CD4-positive, CD25-positive, alpha-beta regulatory T cell (primary cell): ENCODE results near the gene NFKBIZ. TPM values are rescaled to one million over a fixed set of nuclear protein-coding genes. Genes with fewer than 3 reads are reported as not detected.

ENCODE experiments used
- ATAC-seq, 2 donors: fragments of 150-1000 bp; cut with Tn5 transposase; one replicate each; pipeline ENCODE4 v1.10.0; 2021; ENCODE audit warnings: low read depth in 2 of 2, moderate number of reproducible peaks in 2 of 2, moderate library complexity in 1 of 2
- DNase-seq, 3 donors: peaks; one replicate each; pipeline versions ENCODE4 v3.0.0 to v3.0.0-alpha.2; 2012 to 2022; ENCODE audit warnings: mixed read lengths in 1 of 3
- H3K27ac ChIP-seq: one replicate; pipeline ENCODE4 v1.7.0; 2013; ENCODE audit warnings: mild to moderate bottlenecking, low read length; ENCODE audit not compliant: insufficient read depth, poor library complexity, severe bottlenecking
- H3K27me3 ChIP-seq: one replicate; pipeline ENCODE4 v1.7.0; 2013; ENCODE audit warnings: low read length; ENCODE audit not compliant: control insufficient read depth, insufficient read depth
- H3K36me3 ChIP-seq: one replicate; pipeline ENCODE4 v1.7.0; 2013; ENCODE audit warnings: mild to moderate bottlenecking, low read length, moderate library complexity; ENCODE audit not compliant: control insufficient read depth, insufficient read depth
- H3K4me1 ChIP-seq: 2 replicates; pipeline ENCODE4 v1.7.0; 2013; ENCODE audit warnings: mild to moderate bottlenecking, low read length; ENCODE audit not compliant: insufficient read depth, control insufficient read depth, poor library complexity, severe bottlenecking
- H3K4me3 ChIP-seq: one replicate; pipeline ENCODE4 v1.7.0; 2013; ENCODE audit warnings: low read depth, mild to moderate bottlenecking, low read length, moderate library complexity
- H3K9me3 ChIP-seq, 2 experiments: 1 replicate in 1 of 2; 2 replicates in 1 of 2; pipeline ENCODE4 v1.7.0; 2013; ENCODE audit warnings: low read length in 2 of 2, mild to moderate bottlenecking in 1 of 2, moderate library complexity in 1 of 2; ENCODE audit not compliant: control insufficient read depth in 2 of 2
- H3K27ac Mint-ChIP-seq, 3 donors: one replicate each; pipeline ENCODE4 v1.8.0; 2020 to 2022; ENCODE audit warnings: mild to moderate bottlenecking in 3 of 3, mixed read lengths in 3 of 3, moderate library complexity in 2 of 3
- H3K27me3 Mint-ChIP-seq: one replicate; pipeline ENCODE4 v1.8.0; 2022; ENCODE audit warnings: mild to moderate bottlenecking, mixed read lengths
- H3K36me3 Mint-ChIP-seq: one replicate; pipeline ENCODE4 v1.8.0; 2020; ENCODE audit warnings: mixed read lengths
- H3K4me1 Mint-ChIP-seq, 4 donors: one replicate each; pipeline ENCODE4 v1.8.0; 2020 to 2022; ENCODE audit warnings: mixed read lengths in 4 of 4, mild to moderate bottlenecking in 1 of 4
- H3K4me3 Mint-ChIP-seq, 4 donors: one replicate each; pipeline ENCODE4 v1.8.0; 2020 to 2022; ENCODE audit warnings: mild to moderate bottlenecking in 4 of 4, mixed read lengths in 4 of 4, moderate library complexity in 3 of 4
- H3K9me3 Mint-ChIP-seq, 7 donors: one replicate each; pipeline ENCODE4 v1.8.0; 2020 to 2022; ENCODE audit warnings: mixed read lengths in 7 of 7, mild to moderate bottlenecking in 3 of 7, moderate library complexity in 2 of 7
- polyA plus RNA-seq, 4 donors: library from polyadenylated mRNA; unstranded; fragments of 300-500 nt; fragmentation: Illumina TruSeq; gene quantifications; one replicate each; pipeline ENCODE4 v1.2.3, GENCODE V29; 2021
- total RNA-seq: library from RNA; stranded (reverse); gene quantifications from one replicate; pipeline ENCODE4 v1.2.3, GENCODE V29; 2022

The NFKBIZ gene
- total and polyA plus RNA-seq, 5 donors from 2014 or later: 15.2 to 637 (median 25.8) TPM

DNA sequence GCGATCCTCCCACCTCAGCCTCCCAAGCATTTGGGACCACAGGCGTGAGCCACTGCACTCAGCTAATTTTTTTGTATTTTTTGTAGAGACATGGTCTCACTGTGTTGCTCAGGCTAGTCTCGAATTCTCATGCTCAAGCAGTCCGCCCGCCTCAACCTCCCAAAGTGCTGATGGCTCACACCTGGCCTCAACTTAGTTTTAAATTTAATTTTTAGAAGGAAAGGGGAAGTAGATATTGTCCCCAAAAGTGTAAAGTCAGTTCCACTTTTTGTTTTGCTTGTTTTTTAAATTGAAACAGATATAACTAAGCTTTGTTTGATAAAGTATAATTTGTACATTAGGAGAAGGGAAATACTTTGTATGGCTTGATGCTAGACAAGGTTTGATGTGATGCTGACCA lies 31.3 kb upstream of the NFKBIZ start:
- Histone ChIP-seq H3K9me3 (no peaks in the 10 kb centered on the region), H3K27ac (no peak overlapping the region), H3K36me3 (peaks cover 47% of the 10 kb centered on the region), H3K4me3 (no peak overlapping the region), H3K27me3 (no peaks in the 10 kb centered on the region), H3K4me1 (peaks cover 11% of the 10 kb centered on the region)
- ATAC-seq (no peak), DNase-seq (no peak)
- peaks cover 45% of the 10 kb centered on the region for H3K36me3 Mint-ChIP-seq
- H3K4me1 Mint-ChIP-seq: peaks cover 19 to 42% (median 27%) of the 10 kb centered on the region in 4 donors
- H3K9me3 Mint-ChIP-seq: no peaks in the 10 kb centered on the region
- no peak overlapping the region for H3K4me3 Mint-ChIP-seq
- no peaks in the 10 kb centered on the region for H3K27me3 Mint-ChIP-seq
- peak overlapping the region in 1 of 3 donors; percentile 31 for H3K27ac Mint-ChIP-seq

DNA sequence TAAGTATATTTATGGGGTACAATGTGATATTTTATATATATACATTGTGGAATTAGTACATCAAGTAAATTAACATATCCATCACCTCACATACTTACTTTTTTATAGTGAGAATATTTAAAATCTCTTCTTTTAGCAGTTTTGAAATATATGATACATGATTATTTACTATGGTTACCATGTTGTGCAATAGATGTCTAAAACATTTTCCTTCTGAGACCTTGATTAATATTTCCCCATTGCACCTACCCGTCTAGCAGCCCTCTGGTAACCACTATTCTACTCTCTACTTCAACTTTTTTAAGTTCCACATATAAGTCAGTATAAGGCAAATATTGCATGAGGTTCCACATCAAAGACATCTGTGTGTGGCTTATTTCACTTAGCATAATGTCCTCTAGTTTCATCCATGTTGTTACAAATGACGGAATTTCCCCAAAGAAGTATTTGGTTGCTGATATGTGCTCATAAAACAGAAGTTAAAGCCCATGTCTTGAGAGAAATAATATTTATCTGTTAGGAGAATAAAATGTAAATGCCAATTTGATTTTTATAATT lies 29.6 kb upstream of the NFKBIZ start:
- H3K36me3 ChIP-seq: peaks cover 51% of the 10 kb centered on the region
- Mint-ChIP-seq H3K27me3 (no peaks in the 10 kb centered on the region), H3K4me1 (peaks cover 13 to 29% (median 18%) of the 10 kb centered on the region in 4 donors), H3K36me3 (peaks cover 49% of the 10 kb centered on the region), H3K27ac (no peak overlapping the region), H3K4me3 (no peak overlapping the region), H3K9me3 (no peaks in the 10 kb centered on the region)
- no peak overlapping the region for H3K27ac ChIP-seq
- no peak for DNase-seq
- no peak overlapping the region for H3K4me3 ChIP-seq
- peaks cover 2% of the 10 kb centered on the region for H3K4me1 ChIP-seq
- H3K9me3 ChIP-seq: no peaks in the 10 kb centered on the region
- H3K27me3 ChIP-seq: no peaks in the 10 kb centered on the region
- no peak for ATAC-seq

DNA sequence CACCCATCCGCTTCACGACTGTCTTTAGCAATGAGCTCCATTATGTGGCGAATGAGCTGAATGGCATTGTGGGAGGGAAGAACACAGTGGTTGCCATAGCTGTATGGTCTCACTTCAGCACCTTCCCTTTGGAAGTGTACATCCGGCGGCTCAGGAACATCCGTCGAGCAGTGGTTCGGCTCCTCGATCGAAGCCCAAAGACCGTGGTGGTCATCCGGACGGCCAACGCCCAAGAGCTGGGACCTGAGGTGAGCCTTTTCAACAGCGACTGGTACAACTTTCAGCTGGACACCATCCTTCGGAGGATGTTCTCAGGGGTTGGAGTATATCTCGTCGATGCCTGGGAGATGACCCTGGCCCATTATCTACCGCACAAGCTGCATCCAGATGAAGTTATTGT lies 27.8 kb upstream of the NFKBIZ start:
- no peak overlapping the region for H3K27ac Mint-ChIP-seq
- Histone ChIP-seq H3K4me3 (no peak overlapping the region), H3K27ac (no peak overlapping the region), H3K4me1 (peaks cover 9% of the 10 kb centered on the region), H3K36me3 (peaks cover 51% of the 10 kb centered on the region), H3K27me3 (no peaks in the 10 kb centered on the region), H3K9me3 (no peaks in the 10 kb centered on the region)
- H3K4me3 Mint-ChIP-seq: no peak overlapping the region
- no peaks in the 10 kb centered on the region for H3K27me3 Mint-ChIP-seq
- peaks cover 46% of the 10 kb centered on the region for H3K36me3 Mint-ChIP-seq
- DNase-seq (no peak), ATAC-seq (no peak)
- peaks cover 16 to 31% (median 21%) of the 10 kb centered on the region in 4 donors for H3K4me1 Mint-ChIP-seq
- no peaks in the 10 kb centered on the region for H3K9me3 Mint-ChIP-seq

DNA sequence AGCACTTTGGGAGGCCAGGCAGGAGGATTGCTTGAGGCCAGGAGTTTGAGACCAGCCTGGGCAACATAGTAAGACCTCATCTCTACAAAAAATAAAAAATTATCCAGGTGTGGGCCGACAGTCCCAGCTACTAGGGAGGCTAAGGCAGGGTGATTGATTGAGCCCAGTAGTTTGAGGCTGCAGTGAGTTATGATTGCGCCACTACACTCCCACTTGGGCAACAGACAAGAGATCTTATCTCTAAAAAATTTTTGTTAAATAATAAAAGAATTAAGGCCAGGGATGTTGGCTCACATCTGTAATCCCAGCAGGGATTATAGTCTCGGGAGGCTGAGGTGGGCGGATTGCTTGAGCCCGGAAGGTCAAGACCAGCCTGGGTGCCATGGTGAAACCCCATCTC lies 25.8 kb upstream of the NFKBIZ start:
- Mint-ChIP-seq H3K27me3 (no peaks in the 10 kb centered on the region), H3K36me3 (peaks cover 39% of the 10 kb centered on the region), H3K27ac (no peak overlapping the region), H3K4me3 (no peak overlapping the region), H3K4me1 (peaks cover 28 to 39% (median 35%) of the 10 kb centered on the region in 4 donors), H3K9me3 (no peaks in the 10 kb centered on the region)
- DNase-seq (no peak), ATAC-seq (no peak)
- no peaks in the 10 kb centered on the region for H3K9me3 ChIP-seq
- peaks cover 22% of the 10 kb centered on the region for H3K4me1 ChIP-seq
- H3K27me3 ChIP-seq: no peaks in the 10 kb centered on the region
- H3K27ac ChIP-seq: no peak overlapping the region
- H3K4me3 ChIP-seq: no peak overlapping the region
- peaks cover 36% of the 10 kb centered on the region for H3K36me3 ChIP-seq

DNA sequence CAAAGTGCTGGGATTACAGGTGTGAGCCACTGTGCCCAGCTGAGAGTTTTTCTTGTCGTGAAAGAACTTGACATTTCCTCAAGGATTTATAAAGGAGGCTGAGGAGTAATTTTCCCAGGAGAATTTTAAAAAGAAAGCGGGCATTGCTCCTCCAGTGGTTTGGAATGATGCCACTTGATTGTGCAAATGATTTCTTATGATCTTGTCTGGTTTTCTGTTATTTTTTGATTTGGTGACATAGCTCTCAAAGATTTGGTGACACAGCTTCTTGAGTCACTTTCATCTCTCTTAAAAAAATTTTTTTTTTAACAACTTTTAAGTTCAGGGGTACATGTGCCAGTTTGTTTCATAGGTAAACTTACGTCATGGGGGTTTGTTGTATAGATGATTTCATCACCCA lies 24.6 kb upstream of the NFKBIZ start:
- Histone ChIP-seq H3K36me3 (peaks cover 30% of the 10 kb centered on the region), H3K27me3 (no peaks in the 10 kb centered on the region), H3K4me1 (peaks cover 34% of the 10 kb centered on the region), H3K9me3 (no peaks in the 10 kb centered on the region), H3K4me3 (no peak overlapping the region), H3K27ac (peak overlapping the region; percentile 49)
- Mint-ChIP-seq H3K27ac (peak overlapping the region; percentile 25 to 85 (median 83)), H3K4me3 (no peak overlapping the region), H3K27me3 (no peaks in the 10 kb centered on the region), H3K36me3 (peaks cover 35% of the 10 kb centered on the region), H3K4me1 (peaks cover 37 to 50% (median 46%) of the 10 kb centered on the region in 4 donors), H3K9me3 (no peaks in the 10 kb centered on the region)
- ATAC-seq (no peak), DNase-seq (no peak)

DNA sequence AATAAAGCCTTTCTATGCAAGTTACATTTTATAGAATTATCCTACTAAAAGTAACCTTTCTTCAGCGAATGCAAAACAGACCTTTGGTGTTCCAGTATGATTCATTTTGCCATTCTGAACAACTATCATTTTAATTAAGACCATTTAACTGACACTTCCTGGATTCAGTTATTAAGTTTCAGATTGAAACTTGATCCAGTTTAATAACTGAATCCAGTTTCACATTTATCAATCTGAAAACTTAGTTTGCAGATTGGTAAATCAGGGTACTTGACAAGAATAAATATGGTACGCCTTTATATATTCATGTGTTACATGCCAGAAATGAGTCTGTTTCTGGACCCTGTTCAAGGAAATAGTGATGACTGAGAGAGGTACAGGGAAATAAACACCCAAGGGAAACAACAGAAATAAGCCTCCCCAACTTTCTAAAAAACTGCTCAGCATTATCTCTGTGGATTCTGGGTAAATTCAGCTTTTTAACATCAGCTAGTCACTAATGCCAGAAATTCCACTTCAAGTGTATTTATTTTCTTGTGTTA lies 23.3 kb upstream of the NFKBIZ start:
- Histone ChIP-seq H3K9me3 (no peaks in the 10 kb centered on the region), H3K27me3 (no peaks in the 10 kb centered on the region), H3K27ac (peak overlapping the region; percentile 94), H3K4me3 (no peak overlapping the region), H3K36me3 (peaks cover 19% of the 10 kb centered on the region), H3K4me1 (peaks cover 37% of the 10 kb centered on the region)
- H3K4me1 Mint-ChIP-seq: peaks cover 43 to 60% (median 48%) of the 10 kb centered on the region in 4 donors
- no peaks in the 10 kb centered on the region for H3K27me3 Mint-ChIP-seq
- peak overlapping the region; percentile 91 to 99 (median 98) for H3K27ac Mint-ChIP-seq
- peaks cover 26% of the 10 kb centered on the region for H3K36me3 Mint-ChIP-seq
- H3K4me3 Mint-ChIP-seq: peak overlapping the region in 3 of 4 donors; percentile 65 to 85 (median 69)
- ATAC-seq (no peak), DNase-seq (peak in 1 of 3 donors; percentile 34)
- H3K9me3 Mint-ChIP-seq: no peaks in the 10 kb centered on the region

DNA sequence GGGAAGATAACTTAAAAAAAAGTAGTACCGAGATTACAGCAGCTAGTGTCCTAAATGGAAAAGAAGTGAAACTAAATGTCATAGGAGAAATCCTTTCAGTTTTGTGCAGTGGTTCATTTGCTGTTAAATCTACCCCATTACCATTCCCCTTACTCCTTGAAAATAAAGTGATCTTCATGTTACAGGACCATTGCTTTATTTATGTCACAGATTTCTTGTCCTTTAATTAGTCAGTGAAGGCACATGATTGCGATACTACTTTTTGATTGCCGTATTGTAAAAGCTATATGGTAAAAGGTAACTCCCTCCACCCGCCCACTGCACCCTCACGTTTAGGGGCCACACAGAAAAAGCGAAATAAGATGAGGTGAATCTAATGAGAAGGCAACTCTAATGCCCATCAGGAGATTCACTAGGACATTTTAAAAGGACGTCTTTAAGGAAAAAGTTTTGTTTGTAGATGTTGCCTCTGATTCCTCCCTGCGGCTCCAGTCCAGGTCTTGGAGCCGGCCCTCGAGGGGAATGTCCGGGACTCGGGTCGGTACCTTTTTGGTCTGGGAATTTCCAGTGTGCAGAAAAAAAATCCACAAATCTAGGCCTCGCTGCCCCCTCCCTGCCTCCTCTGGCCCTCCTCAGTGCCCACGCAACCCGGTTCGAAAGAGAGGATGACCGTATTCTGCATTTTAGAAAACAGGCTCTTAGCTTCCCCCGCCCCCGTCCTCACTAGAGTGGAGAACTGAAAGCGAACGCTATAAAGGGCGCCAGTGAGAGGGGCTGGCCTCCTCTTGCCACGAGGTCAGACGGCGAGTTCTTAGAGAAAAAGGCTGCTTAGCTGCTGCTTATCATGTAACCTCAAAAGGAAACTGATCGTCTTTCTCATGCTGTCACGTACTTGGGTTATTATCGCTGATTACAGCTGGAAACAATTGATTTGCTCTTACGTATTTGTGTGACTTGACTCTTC lies 21.8 kb upstream of the NFKBIZ start:
- Mint-ChIP-seq H3K36me3 (peaks cover 12% of the 10 kb centered on the region), H3K4me1 (peaks cover 41 to 60% (median 47%) of the 10 kb centered on the region in 4 donors), H3K4me3 (peak overlapping the region; percentile 89 to 98 (median 96)), H3K27me3 (no peaks in the 10 kb centered on the region), H3K9me3 (no peaks in the 10 kb centered on the region), H3K27ac (peak overlapping the region; percentile 98 to 99 (median 98))
- H3K4me1 ChIP-seq: peaks cover 37% of the 10 kb centered on the region
- H3K27ac ChIP-seq: peak overlapping the region; percentile 94
- H3K36me3 ChIP-seq: peaks cover 5% of the 10 kb centered on the region
- H3K27me3 ChIP-seq: no peaks in the 10 kb centered on the region
- H3K9me3 ChIP-seq: no peaks in the 10 kb centered on the region
- DNase-seq: peak; percentile 60 to 92 (median 77)
- peak; percentile 87 to 88 for ATAC-seq
- H3K4me3 ChIP-seq: peak overlapping the region; percentile 92
